Astrocyte (in vitro differentiated cells and primary cell): ENCODE measurements around the gene CRB2. TPM values are rescaled to one million over a fixed set of nuclear protein-coding genes. Genes with fewer than 3 reads are reported as not detected.

Experiments
- DNase-seq: peaks from one replicate; pipeline ENCODE4 v3.0.0-alpha.2; 2010; ENCODE audit warnings: low read depth
- FAIRE-seq: peaks from 2 replicates; lab custom pipeline; 2011; peaks lifted over from hg19 to GRCh38; lab: Jason Lieb, UNC
- H2AFZ ChIP-seq: 2 replicates; pipeline ENCODE4 v1.6.0; 2012; ENCODE audit warnings: low read depth, low read length, inconsistent platforms
- H3K27ac ChIP-seq: 2 replicates; pipeline ENCODE4 v1.5.1; 2011; ENCODE audit warnings: low read depth, low read length, inconsistent platforms
- H3K27me3 ChIP-seq: 2 replicates; pipeline ENCODE4 v1.6.0; 2011; ENCODE audit warnings: low read length, inconsistent platforms; ENCODE audit not compliant: insufficient read depth
- H3K36me3 ChIP-seq: 2 replicates; pipeline ENCODE4 v1.5.1; 2011; ENCODE audit warnings: low read length, inconsistent platforms; ENCODE audit not compliant: insufficient read depth
- H3K4me1 ChIP-seq: 2 replicates; pipeline ENCODE4 v1.5.1; 2011; ENCODE audit warnings: low read length, inconsistent platforms; ENCODE audit not compliant: insufficient read depth
- H3K4me2 ChIP-seq: 2 replicates; pipeline ENCODE4 v1.6.0; 2012; ENCODE audit warnings: low read length, inconsistent platforms
- H3K4me3 ChIP-seq: 2 replicates; pipeline ENCODE4 v1.5.1; 2011; ENCODE audit warnings: low read depth, mild to moderate bottlenecking, low read length, inconsistent platforms; ENCODE audit not compliant: insufficient read depth
- H3K79me2 ChIP-seq: 2 replicates; pipeline ENCODE4 v1.6.0; 2012; ENCODE audit warnings: mild to moderate bottlenecking, low read length, inconsistent platforms; ENCODE audit not compliant: insufficient read depth
- H3K9ac ChIP-seq: 2 replicates; pipeline ENCODE4 v1.6.0; 2012; ENCODE audit warnings: mild to moderate bottlenecking, low read length, inconsistent platforms
- H3K9me3 ChIP-seq: 2 replicates; pipeline ENCODE4 v1.5.1; 2012; ENCODE audit warnings: low read depth, mild to moderate bottlenecking, low read length, inconsistent platforms; ENCODE audit not compliant: insufficient read depth
- H4K20me1 ChIP-seq: 2 replicates; pipeline ENCODE4 v1.6.0; 2012; ENCODE audit warnings: low read length, inconsistent platforms; ENCODE audit not compliant: insufficient read depth
- H3K27ac Mint-ChIP-seq: one replicate; pipeline ENCODE4 v1.8.0; 2021; ENCODE audit warnings: mild to moderate bottlenecking, mixed read lengths; ENCODE audit not compliant: unreplicated experiment
- H3K27me3 Mint-ChIP-seq: one replicate; pipeline ENCODE4 v1.8.0; 2021; ENCODE audit warnings: low read depth, mixed read lengths; ENCODE audit not compliant: unreplicated experiment
- H3K36me3 Mint-ChIP-seq: one replicate; pipeline ENCODE4 v1.8.0; 2021; ENCODE audit warnings: low read depth, mixed read lengths; ENCODE audit not compliant: unreplicated experiment
- H3K4me1 Mint-ChIP-seq: one replicate; pipeline ENCODE4 v1.8.0; 2021; ENCODE audit warnings: low read depth, mixed read lengths; ENCODE audit not compliant: unreplicated experiment
- H3K4me3 Mint-ChIP-seq: one replicate; pipeline ENCODE4 v1.8.0; 2021; ENCODE audit warnings: mild to moderate bottlenecking, moderate library complexity, mixed read lengths; ENCODE audit not compliant: unreplicated experiment
- H3K9me3 Mint-ChIP-seq: one replicate; pipeline ENCODE4 v1.8.0; 2021; ENCODE audit warnings: mild to moderate bottlenecking, mixed read lengths; ENCODE audit not compliant: unreplicated experiment
- CTCF ChIP-seq: IDR thresholded peaks from 2 replicates; pipeline ENCODE4 v1.5.1; 2011; ENCODE audit warnings: low read depth, mild to moderate bottlenecking, inconsistent platforms, low read length, moderate library complexity; ENCODE audit not compliant: insufficient read depth
- EZH2 ChIP-seq: IDR thresholded peaks from 2 replicates; pipeline ENCODE4 v1.6.1; 2012; ENCODE audit warnings: mild to moderate bottlenecking, low read length, inconsistent platforms; ENCODE audit not compliant: insufficient read depth
- total RNA-seq: library from RNA; stranded (reverse); gene quantifications from 2 replicates; pipeline ENCODE4 v1.2.1, GENCODE V29; 2021

The CRB2 gene
- total RNA-seq, 1 donor from 2014 or later = 2.4 TPM

GRCh38 chr9:123417289-123418051 is 61.5 kb downstream of the CRB2 start:
- no peaks in the 10 kb centered on the region for H4K20me1 ChIP-seq
- no peaks in the 10 kb centered on the region for H3K9me3 ChIP-seq
- no peak overlapping the region for H3K4me3 Mint-ChIP-seq
- H3K4me2 ChIP-seq = no peak overlapping the region
- H3K36me3 ChIP-seq = no peaks in the 10 kb centered on the region
- DNase-seq = no peak
- no peak for TF ChIP-seq EZH2
- H3K27ac Mint-ChIP-seq = no peak overlapping the region
- no peak overlapping the region for H2AFZ ChIP-seq
- H3K27me3 ChIP-seq = peaks cover 3% of the 10 kb centered on the region
- no peak overlapping the region for H3K4me3 ChIP-seq
- peaks cover 3% of the 10 kb centered on the region for H3K9me3 Mint-ChIP-seq
- peaks cover 52% of the 10 kb centered on the region for H3K27me3 Mint-ChIP-seq
- no peak overlapping the region for H3K27ac ChIP-seq
- H3K79me2 ChIP-seq = no peaks in the 10 kb centered on the region
- peaks cover 23% of the 10 kb centered on the region for H3K36me3 Mint-ChIP-seq
- no peaks in the 10 kb centered on the region for H3K4me1 ChIP-seq
- FAIRE-seq = no peak
- H3K9ac ChIP-seq = no peak overlapping the region
- H3K4me1 Mint-ChIP-seq = no peaks in the 10 kb centered on the region

- Mint-ChIP-seq H3K36me3 (peaks cover 26% of the 10 kb centered on the region), H3K27ac (no peak overlapping the region), H3K4me3 (no peak overlapping the region), H3K9me3 (peaks cover 3% of the 10 kb centered on the region), H3K27me3 (peaks cover 50% of the 10 kb centered on the region), H3K4me1 (no peaks in the 10 kb centered on the region)
- DNase-seq (no peak), FAIRE-seq (no peak)
- TF ChIP-seq CTCF (no peak), EZH2 (no peak)
- Histone ChIP-seq H4K20me1 (no peaks in the 10 kb centered on the region), H2AFZ (no peak overlapping the region), H3K27me3 (peaks cover 3% of the 10 kb centered on the region), H3K36me3 (no peaks in the 10 kb centered on the region), H3K4me3 (no peak overlapping the region), H3K79me2 (no peaks in the 10 kb centered on the region), H3K4me2 (no peak overlapping the region), H3K9ac (no peak overlapping the region), H3K4me1 (no peaks in the 10 kb centered on the region), H3K9me3 (no peaks in the 10 kb centered on the region), H3K27ac (no peak overlapping the region)
Measured at GRCh38 chr9:123418052-123418430, 62.0 kb downstream of the CRB2 start.

- no peaks in the 10 kb centered on the region for H3K36me3 ChIP-seq
- Mint-ChIP-seq H3K27me3 (peaks cover 54% of the 10 kb centered on the region), H3K36me3 (peaks cover 26% of the 10 kb centered on the region), H3K9me3 (peaks cover 3% of the 10 kb centered on the region), H3K27ac (no peak overlapping the region), H3K4me3 (no peak overlapping the region), H3K4me1 (no peaks in the 10 kb centered on the region)
- H2AFZ ChIP-seq = no peak overlapping the region
- H3K4me2 ChIP-seq = no peak overlapping the region
- FAIRE-seq (no peak), DNase-seq (no peak)
- H3K79me2 ChIP-seq = no peaks in the 10 kb centered on the region
- TF ChIP-seq CTCF (no peak), EZH2 (no peak)
- peaks cover 3% of the 10 kb centered on the region for H3K27me3 ChIP-seq
- H3K9me3 ChIP-seq = no peaks in the 10 kb centered on the region
- no peaks in the 10 kb centered on the region for H3K4me1 ChIP-seq
- no peak overlapping the region for H3K9ac ChIP-seq
- H3K4me3 ChIP-seq = no peak overlapping the region
- H4K20me1 ChIP-seq = no peaks in the 10 kb centered on the region
- H3K27ac ChIP-seq = no peak overlapping the region
Measured at GRCh38 chr9:123418506-123418905, 62.5 kb downstream of the CRB2 start.
